Ishikawa (cell line): ENCODE data around the gene DNAH17.

Source experiments
- EP300 ChIP-seq: IDR thresholded peaks from 2 replicates; pipeline ENCODE4 v1.6.1; 2012; ENCODE audit warnings: borderline replicate concordance
- NFIC ChIP-seq: IDR thresholded peaks from 2 replicates; pipeline ENCODE4 v1.6.1; 2012
- RAD21 ChIP-seq: IDR thresholded peaks from 2 replicates; pipeline ENCODE4 v1.6.1; 2012; ENCODE audit warnings: low read depth
- YY1 ChIP-seq: IDR thresholded peaks from 2 replicates; pipeline ENCODE4 v1.6.1; 2012; ENCODE audit warnings: low read depth
- TF ChIP-seq, protein P1 (sequence below): IDR thresholded peaks from 2 replicates; pipeline ENCODE4 v1.6.1; 2012

- TF ChIP-seq NFIC (no peak), EP300 (no peak), RAD21 (no peak), YY1 (no peak)
- TF ChIP-seq, protein P1, sequence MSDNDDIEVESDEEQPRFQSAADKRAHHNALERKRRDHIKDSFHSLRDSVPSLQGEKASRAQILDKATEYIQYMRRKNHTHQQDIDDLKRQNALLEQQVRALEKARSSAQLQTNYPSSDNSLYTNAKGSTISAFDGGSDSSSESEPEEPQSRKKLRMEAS, result no peak
These were observed 44.9 kb downstream of the DNAH17 start for GRCh38 chr17:78532311-78532710.
